GM19240 (cell line): ENCODE results near the gene TENM4.
"Not testable (repeated sequence)": the region's sequence is repeated elsewhere in the genome, so short reads cannot be mapped to it uniquely, and the experiment has no call there.

Experiments
- DNase-seq: peaks from one replicate; pipeline ENCODE4 v3.0.0; 2011; ENCODE audit warnings: low spot score; ENCODE audit not compliant: insufficient read length

The TENM4 gene

GRCh38 chr11:78981153-78981552, 459.7 kb downstream of the TENM4 start:
- DNase-seq: no peak

GRCh38 chr11:78978831-78979230, 462.0 kb downstream of the TENM4 start:
- DNase-seq: no peak

- not testable (repeated sequence) for DNase-seq
Observed at GRCh38 chr11:78977848-78978247, 463.0 kb downstream of the TENM4 start.

GRCh38 chr11:78977009-78977408, 463.8 kb downstream of the TENM4 start:
- DNase-seq: no peak

GRCh38 chr11:78975081-78975480, 465.7 kb downstream of the TENM4 start:
- no peak for DNase-seq

GRCh38 chr11:78973876-78974275, 467.0 kb downstream of the TENM4 start:
- no peak for DNase-seq

- no peak for DNase-seq
Observed at GRCh38 chr11:78972590-78972989, 468.2 kb downstream of the TENM4 start.

GRCh38 chr11:78972177-78972576, 468.7 kb downstream of the TENM4 start:
- no peak for DNase-seq

GRCh38 chr11:78967811-78968210, 473.0 kb downstream of the TENM4 start:
- no peak for DNase-seq

- DNase-seq: no peak
Observed at GRCh38 chr11:78965432-78965831, 475.4 kb downstream of the TENM4 start.

- no peak for DNase-seq
Observed at GRCh38 chr11:78961937-78962701, 478.7 kb downstream of the TENM4 start.

- no peak for DNase-seq
Observed at GRCh38 chr11:78961247-78961646, 479.6 kb downstream of the TENM4 start.

GRCh38 chr11:78958444-78958843, 482.4 kb downstream of the TENM4 start:
- DNase-seq: no peak

GRCh38 chr11:78957476-78958245, 483.2 kb downstream of the TENM4 start:
- no peak for DNase-seq

- DNase-seq: no peak
Observed at GRCh38 chr11:78954696-78955095, 486.1 kb downstream of the TENM4 start.

GRCh38 chr11:78954261-78954660, 486.6 kb downstream of the TENM4 start:
- no peak for DNase-seq

GRCh38 chr11:78952890-78953289, 487.9 kb downstream of the TENM4 start:
- no peak for DNase-seq

- DNase-seq: no peak
Observed at GRCh38 chr11:78952175-78952574, 488.7 kb downstream of the TENM4 start.

GRCh38 chr11:78949976-78950690, 490.7 kb downstream of the TENM4 start:
- no peak for DNase-seq

- no peak for DNase-seq
Observed at GRCh38 chr11:78946945-78947902, 493.6 kb downstream of the TENM4 start.

GRCh38 chr11:78943841-78944240, 497.0 kb downstream of the TENM4 start:
- DNase-seq: no peak
